Measurements from ENCODE around the gene FDX1.
"Not testable (repeated sequence)": the region's sequence is repeated elsewhere in the genome, so short reads cannot be mapped to it uniquely, and the experiment has no call there.

FDX1 gene

GRCh38 chr11:110409174-110409573 is 20.6 kb upstream of the FDX1 start:
- H3K4me3 ChIP-seq (ENCODE audit: low read length): no peak overlapping the region
- DNase-seq (ENCODE audit: low read depth): no peak
- TF ChIP-seq, protein P1, sequence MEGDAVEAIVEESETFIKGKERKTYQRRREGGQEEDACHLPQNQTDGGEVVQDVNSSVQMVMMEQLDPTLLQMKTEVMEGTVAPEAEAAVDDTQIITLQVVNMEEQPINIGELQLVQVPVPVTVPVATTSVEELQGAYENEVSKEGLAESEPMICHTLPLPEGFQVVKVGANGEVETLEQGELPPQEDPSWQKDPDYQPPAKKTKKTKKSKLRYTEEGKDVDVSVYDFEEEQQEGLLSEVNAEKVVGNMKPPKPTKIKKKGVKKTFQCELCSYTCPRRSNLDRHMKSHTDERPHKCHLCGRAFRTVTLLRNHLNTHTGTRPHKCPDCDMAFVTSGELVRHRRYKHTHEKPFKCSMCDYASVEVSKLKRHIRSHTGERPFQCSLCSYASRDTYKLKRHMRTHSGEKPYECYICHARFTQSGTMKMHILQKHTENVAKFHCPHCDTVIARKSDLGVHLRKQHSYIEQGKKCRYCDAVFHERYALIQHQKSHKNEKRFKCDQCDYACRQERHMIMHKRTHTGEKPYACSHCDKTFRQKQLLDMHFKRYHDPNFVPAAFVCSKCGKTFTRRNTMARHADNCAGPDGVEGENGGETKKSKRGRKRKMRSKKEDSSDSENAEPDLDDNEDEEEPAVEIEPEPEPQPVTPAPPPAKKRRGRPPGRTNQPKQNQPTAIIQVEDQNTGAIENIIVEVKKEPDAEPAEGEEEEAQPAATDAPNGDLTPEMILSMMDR (conservative IDR thresholded peaks at IDR 0.05; ENCODE audit: low read depth, low read length): no peak

- TF ChIP-seq, protein P1 (conservative IDR thresholded peaks at IDR 0.05; ENCODE audit: low read depth, low read length): no peak
- H3K4me3 ChIP-seq (ENCODE audit: low read length): no peak overlapping the region
- no peak for DNase-seq (ENCODE audit: low read depth)
Measured at GRCh38 chr11:110410651-110411050, 19.1 kb upstream of the FDX1 start.

- TF ChIP-seq, protein P1 (conservative IDR thresholded peaks at IDR 0.05; ENCODE audit: low read depth, low read length): no peak
- no peak for DNase-seq (ENCODE audit: low read depth)
- H3K4me3 ChIP-seq (ENCODE audit: low read length): no peak overlapping the region
Measured at GRCh38 chr11:110415081-110415480, 14.7 kb upstream of the FDX1 start.

DNA sequence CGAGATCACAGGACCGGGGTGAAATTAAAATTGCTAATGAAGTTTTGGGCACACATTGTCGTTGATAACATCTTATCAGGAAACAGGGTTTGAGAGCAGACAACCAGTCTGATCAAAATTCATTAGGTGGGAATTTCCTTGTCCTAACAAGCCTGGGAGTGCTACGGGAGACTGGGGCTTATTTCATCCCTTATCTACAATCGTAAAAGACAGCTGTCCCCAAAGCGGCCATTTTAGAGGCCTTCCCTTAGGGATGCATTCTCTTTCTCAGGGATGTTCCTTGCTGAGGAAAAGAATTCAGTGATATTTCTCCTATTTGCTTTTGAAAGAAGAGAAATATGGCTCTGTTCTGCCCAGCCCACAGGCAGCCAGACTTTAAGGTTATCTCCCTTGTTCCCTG is 8.1 kb upstream of the FDX1 start:
- not testable (repeated sequence) for DNase-seq (ENCODE audit: low read depth); H3K4me3 ChIP-seq (ENCODE audit: low read length)

- no peak for DNase-seq (ENCODE audit: low read depth)
- TF ChIP-seq, protein P1 (conservative IDR thresholded peaks at IDR 0.05; ENCODE audit: low read depth, low read length): no peak
- no peak overlapping the region for H3K4me3 ChIP-seq (ENCODE audit: low read length)
Measured at GRCh38 chr11:110422306-110422905, 7.3 kb upstream of the FDX1 start.

GRCh38 chr11:110424775-110425444 is 4.8 kb upstream of the FDX1 start:
- H3K4me3 ChIP-seq (ENCODE audit: low read length): no peak overlapping the region
- DNase-seq (ENCODE audit: low read depth): no peak
- TF ChIP-seq, protein P1 (conservative IDR thresholded peaks at IDR 0.05; ENCODE audit: low read depth, low read length): no peak

DNA sequence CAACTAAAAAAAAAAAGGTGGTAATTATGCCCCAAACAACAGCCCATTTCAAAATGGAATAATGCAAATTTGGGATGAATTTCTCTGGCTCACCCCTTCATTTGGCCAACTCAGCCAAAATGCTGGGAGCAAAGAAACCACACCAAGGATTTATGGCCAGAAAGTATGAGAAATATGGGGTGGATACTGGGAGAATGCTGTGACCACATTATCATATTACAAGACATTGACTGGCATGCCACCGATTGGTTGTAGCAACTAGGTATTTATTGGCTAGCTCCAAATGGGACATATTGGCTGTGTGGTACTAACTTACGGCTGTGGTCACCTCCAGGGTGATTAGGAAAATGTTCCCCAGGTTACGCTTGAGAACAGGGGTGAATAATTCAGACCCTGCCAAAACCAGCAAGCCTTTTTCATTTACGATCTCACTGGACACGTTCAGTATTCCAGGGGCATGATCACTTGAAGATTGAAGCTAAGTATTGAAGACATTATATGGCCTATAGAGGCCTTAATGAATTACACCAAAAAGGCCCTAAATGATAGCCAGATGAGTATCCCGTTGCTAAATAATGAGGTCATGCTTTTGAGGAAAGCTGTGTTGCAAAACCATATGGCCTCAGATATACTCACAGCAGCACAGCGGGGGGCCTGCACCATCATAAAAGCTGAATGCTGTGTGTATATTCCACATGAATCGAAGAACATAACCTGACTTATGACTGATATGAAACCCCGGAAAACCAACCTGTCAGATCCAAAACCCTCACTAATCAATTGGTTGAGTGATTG is 3.8 kb upstream of the FDX1 start:
- H3K4me3 ChIP-seq (ENCODE audit: low read length): no peak overlapping the region
- DNase-seq (ENCODE audit: low read depth): no peak
- TF ChIP-seq, protein P1 (conservative IDR thresholded peaks at IDR 0.05; ENCODE audit: low read depth, low read length): no peak

Measured in retinal pigment epithelial cell (primary cell).